Measurements from ENCODE around the gene ACSL5.

- no peak for TF ChIP-seq CTCF (IDR thresholded peaks at IDR 0.05)
- no peak for TF ChIP-seq EZH2 (IDR thresholded peaks at IDR 0.05)
Measured at GRCh38 chr10:112429147-112429546, 55.2 kb downstream of the ACSL5 start.

Data from neural progenitor cell (in vitro differentiated cells).